Measurements from ENCODE around the gene SELENOH. TPM values are rescaled to one million over a fixed set of nuclear protein-coding genes. Genes with fewer than 3 reads are reported as not detected.

Gene SELENOH
- total and polyA plus RNA-seq, 7 donors: 67.0 to 120 (median 87.1) TPM

DNA sequence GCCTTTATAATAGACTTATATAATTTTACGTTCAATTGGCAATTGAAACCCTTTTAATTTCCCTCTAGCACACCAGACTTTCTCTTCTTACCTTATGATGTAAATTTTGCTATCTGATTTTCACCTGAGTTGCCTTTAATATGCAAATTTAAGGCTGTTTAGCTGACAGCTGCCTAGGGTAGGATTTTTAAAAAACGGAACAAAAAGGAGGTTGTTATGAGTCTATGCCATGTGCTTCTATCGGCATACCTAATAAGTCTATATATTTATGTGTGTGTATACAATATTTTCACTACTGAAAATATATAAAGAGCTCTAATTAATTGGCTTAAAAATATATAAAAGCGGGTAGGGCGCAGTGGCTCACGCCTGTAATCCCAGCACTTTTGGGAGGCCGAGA is 11.8 kb upstream of the SELENOH start:
- TF ChIP-seq, protein P1, sequence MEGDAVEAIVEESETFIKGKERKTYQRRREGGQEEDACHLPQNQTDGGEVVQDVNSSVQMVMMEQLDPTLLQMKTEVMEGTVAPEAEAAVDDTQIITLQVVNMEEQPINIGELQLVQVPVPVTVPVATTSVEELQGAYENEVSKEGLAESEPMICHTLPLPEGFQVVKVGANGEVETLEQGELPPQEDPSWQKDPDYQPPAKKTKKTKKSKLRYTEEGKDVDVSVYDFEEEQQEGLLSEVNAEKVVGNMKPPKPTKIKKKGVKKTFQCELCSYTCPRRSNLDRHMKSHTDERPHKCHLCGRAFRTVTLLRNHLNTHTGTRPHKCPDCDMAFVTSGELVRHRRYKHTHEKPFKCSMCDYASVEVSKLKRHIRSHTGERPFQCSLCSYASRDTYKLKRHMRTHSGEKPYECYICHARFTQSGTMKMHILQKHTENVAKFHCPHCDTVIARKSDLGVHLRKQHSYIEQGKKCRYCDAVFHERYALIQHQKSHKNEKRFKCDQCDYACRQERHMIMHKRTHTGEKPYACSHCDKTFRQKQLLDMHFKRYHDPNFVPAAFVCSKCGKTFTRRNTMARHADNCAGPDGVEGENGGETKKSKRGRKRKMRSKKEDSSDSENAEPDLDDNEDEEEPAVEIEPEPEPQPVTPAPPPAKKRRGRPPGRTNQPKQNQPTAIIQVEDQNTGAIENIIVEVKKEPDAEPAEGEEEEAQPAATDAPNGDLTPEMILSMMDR (IDR thresholded peaks at IDR 0.05): no peak
- Histone ChIP-seq H3K36me3 (ENCODE audit: insufficient read depth in 1 of 2, low read depth in 1 of 2) (peaks cover 0 to 4% of the 10 kb centered on the region in 2 donors), H3K4me3 (no peak overlapping the region), H3K9me3 (no peaks in the 10 kb centered on the region), H3K4me1 (no peaks in the 10 kb centered on the region), H3K27ac (no peak overlapping the region), H3K27me3 (ENCODE audit: insufficient read depth in 3 of 3, low read length in 2 of 3) (no peaks in the 10 kb centered on the region)
- DNase-seq (no peak), ATAC-seq (no peak)
- WGBS, 3 donors: 93 to 96% (median 96%) methylated on average over 7 of the region's 7 CpGs
- intact Hi-C loops (cut with DNase I): no loop called here

DNA sequence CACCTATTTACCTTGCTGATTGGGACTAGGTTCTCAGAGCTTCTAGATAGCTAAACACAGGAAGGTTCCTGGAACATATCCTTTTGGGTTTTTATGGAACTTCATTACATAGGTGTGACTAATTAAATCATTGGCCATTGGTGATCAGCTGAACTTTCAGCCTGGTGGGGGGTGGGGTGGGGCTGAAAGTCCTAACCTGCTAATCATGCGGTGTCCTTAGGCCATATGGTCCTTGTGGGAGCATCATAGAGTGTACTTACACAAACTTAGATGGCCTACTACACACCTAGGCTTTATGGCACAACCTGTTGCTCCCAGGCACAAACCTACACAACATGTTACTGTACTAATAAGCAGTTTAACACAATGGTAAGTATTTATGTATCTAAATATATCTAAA is 8.6 kb upstream of the SELENOH start:
- intact Hi-C loops (cut with DNase I): no loop called here
- Histone ChIP-seq H3K9me3 (no peaks in the 10 kb centered on the region), H3K4me3 (no peak overlapping the region), H3K4me1 (no peaks in the 10 kb centered on the region), H3K36me3 (ENCODE audit: insufficient read depth in 1 of 2, low read depth in 1 of 2) (peaks cover 4 to 15% of the 10 kb centered on the region in 2 donors), H3K27me3 (ENCODE audit: insufficient read depth in 3 of 3, low read length in 2 of 3) (no peaks in the 10 kb centered on the region), H3K27ac (no peak overlapping the region)
- DNase-seq: no peak
- WGBS, 3 donors: 85 to 95% (median 92%) methylated on average over 1 of the region's 1 CpG
- TF ChIP-seq, protein P1 (IDR thresholded peaks at IDR 0.05): no peak
- ATAC-seq: no peak

DNA sequence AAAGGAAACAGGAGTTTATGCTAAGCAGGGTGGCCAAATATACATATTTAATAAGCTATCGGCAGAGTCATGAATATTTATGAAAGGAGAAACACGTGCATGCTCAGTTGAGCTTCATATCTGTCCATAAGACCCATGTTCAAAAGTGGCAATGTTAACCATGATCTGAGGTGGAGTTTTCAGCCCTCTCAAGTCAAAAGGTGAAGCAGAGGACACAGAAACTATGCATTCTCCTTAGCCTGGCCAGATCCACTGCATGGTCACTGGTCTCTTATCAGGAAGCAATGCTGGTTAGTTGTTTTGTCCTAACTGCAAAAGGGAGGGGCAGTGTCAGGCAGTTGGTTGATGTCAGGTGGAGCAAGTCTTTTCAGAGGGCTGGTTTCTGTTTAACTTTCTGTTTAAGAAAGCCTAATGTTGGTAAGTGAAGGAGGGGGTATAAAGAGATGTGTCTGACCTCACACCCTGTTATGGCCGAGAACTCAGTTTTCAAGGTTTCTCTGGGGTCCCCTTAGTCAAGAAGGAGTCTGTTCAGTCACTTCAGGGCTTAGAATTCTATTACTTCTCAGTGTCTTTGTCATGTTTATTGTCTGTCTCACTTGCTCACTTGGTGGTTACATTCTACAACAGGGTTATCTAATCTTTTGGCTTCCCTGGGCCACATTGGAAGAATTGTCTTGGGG is 5.5 kb upstream of the SELENOH start:
- H3K36me3 ChIP-seq (ENCODE audit: insufficient read depth in 1 of 2, low read depth in 1 of 2): peaks cover 8 to 36% of the 10 kb centered on the region in 2 donors
- ATAC-seq (no peak), DNase-seq (no peak)
- no peaks in the 10 kb centered on the region for H3K9me3 ChIP-seq
- H3K27me3 ChIP-seq (ENCODE audit: insufficient read depth in 3 of 3, low read length in 2 of 3): no peaks in the 10 kb centered on the region
- no peak overlapping the region for H3K4me3 ChIP-seq
- H3K27ac ChIP-seq: no peak overlapping the region
- 78 to 80% (median 79%) methylated on average over 3 of the region's 3 CpGs for WGBS, 3 donors
- peaks cover 4% of the 10 kb centered on the region for H3K4me1 ChIP-seq
- TF ChIP-seq, protein P1 (IDR thresholded peaks at IDR 0.05): no peak
- intact Hi-C loops (cut with DNase I): no loop called here

DNA sequence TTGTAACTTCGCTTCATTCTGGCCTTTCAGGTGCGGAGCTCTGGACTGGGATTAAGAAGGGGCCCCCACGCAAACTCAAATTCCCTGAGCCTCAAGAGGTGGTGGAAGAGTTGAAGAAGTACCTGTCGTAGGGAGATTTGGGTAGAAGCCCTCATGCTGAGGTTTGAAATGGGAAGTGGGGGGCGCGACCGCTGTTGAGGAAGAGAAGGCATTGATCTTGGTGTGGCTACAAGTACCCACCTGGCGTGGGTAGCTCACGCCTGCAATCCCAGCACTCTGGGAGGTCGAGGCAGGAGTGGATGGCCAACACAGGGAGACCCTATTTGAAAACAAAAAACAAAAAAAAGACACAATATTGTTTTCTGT is 779 bp downstream of the SELENOH start:
- intact Hi-C loops (cut with DNase I): loop anchor here (2.0 to 10.0 kb wide), 3 partner anchors 17 to 783 kb away; no protein-coding TSS in a partner anchor
- Histone ChIP-seq H3K36me3 (ENCODE audit: insufficient read depth in 1 of 2, low read depth in 1 of 2) (peaks cover 10 to 76% of the 10 kb centered on the region in 2 donors), H3K4me3 (peak overlapping the region; percentile 77), H3K27me3 (ENCODE audit: insufficient read depth in 3 of 3, low read length in 2 of 3) (no peaks in the 10 kb centered on the region), H3K9me3 (no peaks in the 10 kb centered on the region), H3K27ac (peak overlapping the region; percentile 92), H3K4me1 (peaks cover 22% of the 10 kb centered on the region)
- TF ChIP-seq, protein P1 (IDR thresholded peaks at IDR 0.05): no peak
- ATAC-seq (no peak), DNase-seq (no peak)
- WGBS, 3 donors: 7 to 9% (median 7%) methylated on average over 10 of the region's 10 CpGs

DNA sequence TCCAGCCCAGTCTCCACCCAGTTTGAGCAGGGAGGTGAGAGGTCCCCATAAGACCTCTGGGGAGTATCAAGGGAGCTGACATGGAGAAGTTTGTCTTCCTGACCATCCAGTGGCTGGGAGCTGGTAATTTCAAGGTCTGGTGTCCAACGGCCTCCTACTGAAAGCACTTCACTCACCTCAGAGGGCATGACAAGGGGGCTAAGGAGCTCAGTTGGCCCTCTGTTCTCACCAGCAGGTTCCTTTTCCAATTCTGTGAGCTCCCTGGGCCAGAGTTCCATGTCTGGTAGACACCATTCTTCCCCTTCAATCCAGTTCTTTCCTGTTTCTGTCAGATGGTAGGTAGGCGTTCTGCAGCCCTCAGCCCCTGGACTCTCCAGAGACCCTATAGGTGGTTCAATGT is 3.1 kb downstream of the SELENOH start:
- ATAC-seq (no peak), DNase-seq (no peak)
- Histone ChIP-seq H3K27me3 (ENCODE audit: insufficient read depth in 3 of 3, low read length in 2 of 3) (no peaks in the 10 kb centered on the region), H3K4me3 (no peak overlapping the region), H3K9me3 (no peaks in the 10 kb centered on the region), H3K36me3 (ENCODE audit: insufficient read depth in 1 of 2, low read depth in 1 of 2) (peaks cover 5 to 68% of the 10 kb centered on the region in 2 donors), H3K4me1 (peaks cover 22% of the 10 kb centered on the region), H3K27ac (no peak overlapping the region)
- 80 to 85% (median 81%) methylated on average over 2 of the region's 2 CpGs for WGBS, 3 donors
- intact Hi-C loops (cut with DNase I): loop anchor here (10.0 kb wide), 2 partner anchors 50 to 780 kb away; no protein-coding TSS in a partner anchor
- TF ChIP-seq, protein P1 (IDR thresholded peaks at IDR 0.05): no peak

Data from psoas muscle (tissue), 8 donors.